Tongue (tissue), 2 donors: ENCODE results near the gene TMA7B. TPM values are rescaled to one million over a fixed set of nuclear protein-coding genes. Genes with fewer than 3 reads are reported as not detected.

Source experiments
- DNase-seq: peaks from one replicate; pipeline ENCODE4 v3.0.0-alpha.2; 2015
- total RNA-seq: library from RNA; depleted of rRNA; stranded (reverse); fragments of >200 nt; gene quantifications from one replicate; pipeline ENCODE4 v1.2.3, GENCODE V29; 2014

The TMA7B gene
- not detected for total RNA-seq

DNA sequence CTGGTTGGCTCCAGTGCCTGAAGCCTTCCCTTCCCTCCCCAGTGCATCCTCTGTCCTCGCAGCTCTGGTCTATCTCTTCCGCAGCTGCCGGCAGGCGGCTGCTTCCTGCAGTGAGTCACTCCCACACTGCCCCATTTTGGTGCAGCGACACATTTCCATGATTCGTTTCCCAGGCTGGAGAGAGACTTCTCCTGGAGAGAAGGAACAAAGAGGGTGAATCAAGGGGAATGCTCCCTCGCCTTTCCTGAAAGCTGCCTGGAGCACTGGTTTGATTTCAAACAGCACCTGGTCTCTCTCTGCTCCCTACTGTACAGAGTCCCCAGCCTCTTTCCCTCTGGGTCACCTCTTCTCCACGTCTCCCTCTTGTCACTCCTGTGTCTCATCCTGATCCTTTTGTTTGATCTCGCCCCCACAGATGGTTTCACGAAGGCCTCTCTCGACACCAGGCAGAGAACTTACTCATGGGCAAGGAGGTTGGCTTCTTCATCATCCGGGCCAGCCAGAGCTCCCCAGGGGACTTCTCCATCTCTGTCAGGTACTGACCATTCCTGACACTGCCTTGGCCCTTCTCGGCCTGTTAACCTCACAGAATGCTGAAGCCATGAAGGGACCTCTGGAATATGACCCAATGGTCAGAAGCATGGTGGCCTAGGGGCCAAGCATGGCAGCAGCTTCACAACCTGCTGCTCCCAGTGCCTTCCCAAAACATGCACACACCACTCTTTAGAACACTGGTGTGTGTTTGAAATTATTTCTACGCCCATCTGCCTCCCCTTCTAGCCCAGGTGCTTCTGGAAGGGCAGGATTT is at the start of gene TMA7B:
TMA7B (plus strand) TSS at position 758 of the 808 bp plus-strand sequence. CDS start 3,978 bp downstream, outside the sequence.
- DNase-seq = peak; percentile 56

DNA sequence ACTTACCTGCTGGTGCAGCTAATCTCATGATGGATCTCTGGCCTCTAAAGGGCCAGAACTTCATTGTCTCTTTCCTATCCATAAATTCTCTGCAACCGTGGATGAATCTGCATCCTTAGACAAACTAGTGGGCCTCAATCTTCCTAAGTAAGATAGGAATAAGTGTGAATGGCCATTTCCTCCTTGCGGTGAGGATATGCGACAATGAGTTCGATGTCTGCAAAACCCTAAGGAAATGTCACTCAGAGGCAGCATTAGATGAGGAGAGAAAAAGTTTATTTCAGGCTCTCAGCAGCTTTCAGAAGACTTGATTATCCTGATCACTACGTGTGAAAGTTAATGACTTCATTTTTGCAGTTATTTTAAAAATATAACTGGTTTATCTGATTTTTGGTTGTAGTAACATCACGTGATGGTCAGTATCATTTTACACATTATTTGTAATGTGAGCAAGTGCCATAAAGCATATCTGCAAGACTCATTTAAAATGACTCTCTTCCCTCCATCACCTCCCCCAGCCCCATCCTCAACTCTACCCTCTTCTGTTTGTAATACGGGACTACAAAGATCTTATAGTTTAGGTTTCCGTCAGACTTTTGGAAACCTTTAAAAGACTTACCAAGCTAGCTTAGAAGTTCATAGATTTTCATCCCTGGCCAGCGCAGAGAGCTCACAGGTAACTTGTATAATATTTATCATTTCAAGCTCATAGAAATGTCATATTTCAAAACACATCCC is 49.2 kb upstream of the TMA7B start:
- DNase-seq = no peak

DNA sequence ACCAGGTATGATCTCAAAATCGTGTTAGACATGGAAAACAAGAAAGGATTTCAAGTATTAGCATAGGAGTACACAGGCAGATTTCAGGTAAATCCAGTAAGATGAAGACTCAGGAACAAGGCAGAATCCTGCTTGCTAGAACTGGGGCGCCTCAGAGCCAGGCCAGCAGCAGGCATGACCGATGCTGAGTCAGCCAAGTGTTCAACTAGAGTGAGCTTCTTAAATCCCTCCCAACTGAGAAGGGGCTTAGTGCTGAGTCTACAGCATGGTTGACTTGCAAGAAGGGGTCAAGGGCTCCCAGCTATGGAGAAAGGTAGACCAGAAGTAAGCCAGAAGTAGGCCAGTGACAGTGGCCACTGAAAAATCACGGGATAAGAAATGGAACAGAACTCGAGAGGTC is 46.9 kb upstream of the TMA7B start:
- no peak for DNase-seq

DNA sequence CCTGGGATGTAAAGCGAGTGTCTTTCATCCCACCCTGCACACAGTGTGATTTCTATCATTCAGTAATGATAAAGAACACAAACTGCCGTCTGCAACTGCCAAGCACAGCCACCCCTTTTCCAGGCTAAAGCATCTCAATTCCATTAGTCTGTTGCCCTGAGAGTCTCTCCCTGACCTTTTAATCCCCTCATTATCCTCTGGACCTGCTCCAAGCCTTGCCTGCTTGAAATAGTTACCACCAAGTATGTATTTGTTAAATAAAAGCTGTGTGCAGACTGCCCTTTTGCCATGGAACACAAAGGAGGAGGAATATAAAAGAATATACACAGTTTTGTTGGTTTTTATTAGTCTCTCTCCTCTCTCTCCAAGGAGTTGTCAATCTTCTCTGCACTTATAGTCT is 46.3 kb upstream of the TMA7B start:
- DNase-seq = no peak

DNA sequence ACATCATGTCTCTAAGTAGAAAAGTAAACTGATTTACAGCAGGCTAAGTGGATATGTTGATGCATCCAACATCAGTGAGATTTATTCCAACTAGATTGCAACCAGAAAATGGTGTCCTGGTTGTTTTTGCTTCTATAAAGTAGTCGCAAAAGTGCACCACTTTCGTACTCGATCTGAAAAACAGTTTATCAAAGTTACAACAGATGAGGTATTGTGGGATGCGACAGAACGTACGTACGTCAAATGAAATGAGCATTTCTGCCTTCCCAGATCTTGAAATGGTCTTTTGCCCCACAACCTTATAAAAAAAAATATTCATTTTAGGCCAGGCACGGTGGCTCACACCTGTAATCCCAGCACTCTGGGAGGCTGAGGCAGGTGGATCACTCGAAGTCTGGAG is 45.6 kb upstream of the TMA7B start:
- no peak for DNase-seq

DNA sequence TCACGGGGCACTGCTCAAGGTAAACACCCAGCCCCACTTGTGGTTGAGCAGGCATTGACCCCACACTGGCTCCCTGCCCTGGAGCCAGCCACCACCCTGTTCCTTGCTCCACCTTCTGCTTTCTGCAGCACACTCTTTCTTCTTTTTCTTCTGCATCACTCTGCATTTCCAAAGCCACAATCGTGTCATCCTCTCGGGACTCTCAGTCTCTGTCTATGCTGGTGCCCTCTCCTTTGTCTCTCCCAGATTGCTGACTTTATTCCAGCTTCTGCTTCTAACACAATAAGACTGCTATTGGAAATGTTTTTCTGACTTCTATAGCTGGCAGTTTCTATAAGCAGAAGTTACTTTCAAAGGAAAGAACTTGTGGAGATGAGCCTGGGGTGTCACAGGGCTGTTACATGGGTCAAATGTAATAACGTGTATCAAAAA is 44.9 kb upstream of the TMA7B start:
- no peak for DNase-seq

DNA sequence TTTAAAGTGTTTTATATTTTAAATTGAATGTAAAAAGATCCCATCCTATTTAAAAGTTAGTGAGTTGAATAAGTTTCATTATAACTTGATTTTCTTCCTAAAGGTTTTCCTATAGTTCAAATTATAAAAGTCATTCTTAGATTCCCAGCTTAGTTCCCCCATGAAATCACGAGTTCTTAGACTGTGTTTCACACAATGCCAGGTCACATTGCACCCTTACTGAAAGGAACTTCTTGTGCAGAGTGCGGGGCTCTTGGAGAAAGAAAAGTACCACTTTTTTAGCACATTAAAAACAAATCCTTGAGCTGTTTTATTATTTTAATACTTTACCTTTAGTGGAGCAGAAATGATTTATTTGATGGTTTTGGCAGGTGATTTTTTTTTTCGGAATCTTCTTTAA is 43.7 kb upstream of the TMA7B start:
- no peak for DNase-seq

DNA sequence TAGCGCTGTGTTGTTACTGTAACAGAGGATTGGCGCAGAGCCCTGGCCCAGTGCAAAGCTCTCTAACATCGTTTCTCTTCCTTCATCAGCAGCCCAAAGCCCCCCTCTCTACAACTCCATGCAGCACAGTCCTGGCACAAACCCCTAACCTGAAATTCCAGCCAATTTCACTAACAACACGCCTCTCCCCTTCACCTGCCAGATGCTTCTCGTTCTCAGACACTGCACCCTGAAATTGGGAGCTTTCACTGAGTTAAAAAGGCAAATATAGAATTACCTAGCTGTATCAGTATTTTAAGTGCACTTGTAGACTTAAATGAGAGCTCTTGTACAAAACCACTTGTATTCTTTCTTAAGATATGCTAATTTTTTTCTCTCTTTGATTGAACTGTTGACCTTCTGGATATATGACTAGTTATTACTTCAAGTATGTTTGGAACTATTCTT is 43.0 kb upstream of the TMA7B start:
- peak; percentile 87 for DNase-seq

DNA sequence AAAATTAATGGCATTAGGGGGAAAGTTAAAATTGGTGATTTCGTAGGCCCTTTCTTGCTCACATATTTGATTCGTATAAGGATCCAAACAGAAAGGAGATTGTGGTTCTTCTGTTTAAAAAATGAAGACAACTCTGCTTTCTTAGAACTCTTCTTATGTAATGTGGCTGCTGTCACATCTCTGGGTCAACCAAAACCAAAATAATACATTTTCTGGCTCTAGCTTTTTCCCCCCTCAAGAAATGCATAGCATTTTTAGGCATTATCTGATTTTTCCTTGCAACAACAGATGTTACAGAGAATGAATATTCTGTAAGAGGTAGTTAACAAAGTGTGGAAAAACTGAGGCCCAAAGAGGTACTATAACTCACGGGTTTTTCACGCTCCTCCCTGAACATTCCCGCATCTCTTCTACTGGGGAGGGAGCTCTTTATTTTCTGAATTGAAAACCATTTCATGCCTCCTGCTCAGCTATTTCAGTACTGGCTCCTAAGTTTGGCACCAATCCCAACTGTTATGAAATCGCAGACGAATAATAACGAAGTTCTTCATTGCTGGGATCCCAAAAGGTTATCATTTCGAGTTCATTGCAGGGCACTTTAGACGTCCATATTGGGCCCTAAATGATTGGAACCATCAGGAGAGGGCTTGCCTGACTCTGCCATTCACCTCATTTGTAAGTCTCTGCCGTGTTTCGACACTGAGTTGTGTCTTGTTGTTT is 42.3 kb upstream of the TMA7B start:
- DNase-seq = peak; percentile 48

DNA sequence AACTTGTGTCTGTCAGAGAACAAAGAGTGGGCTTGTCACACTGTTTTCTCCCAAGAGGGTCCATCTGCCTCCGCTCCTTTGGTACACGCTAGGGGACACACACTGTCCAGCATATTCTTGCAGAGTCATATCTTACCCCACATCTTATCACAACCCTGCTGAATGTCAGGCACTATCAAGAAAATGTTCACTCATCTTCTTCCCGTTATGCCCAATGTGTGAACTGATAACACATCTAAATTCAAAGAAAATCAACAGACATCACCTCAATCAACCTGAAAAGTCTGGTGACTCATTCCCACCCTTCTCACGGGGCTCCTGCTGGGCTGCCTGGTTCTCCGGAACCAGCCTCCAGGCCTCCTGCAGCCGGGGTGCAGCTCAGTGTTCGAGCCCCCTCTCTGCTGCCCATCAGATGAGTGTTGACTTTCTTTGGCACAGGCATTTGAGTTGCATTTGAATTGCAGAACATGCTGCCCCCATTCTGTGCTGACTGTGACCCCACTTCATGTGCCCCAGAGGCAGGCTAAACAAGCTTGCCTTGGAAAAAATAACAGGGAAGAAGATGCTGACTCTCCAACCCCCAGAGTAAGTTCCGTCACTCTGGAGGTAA is 40.0 kb upstream of the TMA7B start:
- DNase-seq = no peak

DNA sequence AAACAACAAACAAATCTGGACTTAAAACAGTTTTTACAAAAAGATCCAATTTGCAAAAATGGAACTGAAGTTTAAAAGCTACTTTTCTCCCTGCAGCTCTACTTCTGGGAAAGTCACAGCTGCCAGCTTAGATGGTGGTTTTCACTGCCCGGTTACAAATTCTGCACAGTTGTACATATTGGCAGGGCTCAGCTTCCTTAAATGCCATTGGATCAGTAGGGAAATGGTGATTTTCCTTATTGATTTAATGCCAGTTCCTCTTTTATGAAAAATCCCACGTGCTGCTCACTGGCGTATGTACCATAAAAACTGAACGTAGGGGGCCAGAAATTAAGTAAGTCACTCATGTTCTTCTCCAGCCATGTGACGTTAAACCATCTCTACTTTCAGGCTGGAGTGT is 36.5 kb upstream of the TMA7B start:
- peak; percentile 81 for DNase-seq

DNA sequence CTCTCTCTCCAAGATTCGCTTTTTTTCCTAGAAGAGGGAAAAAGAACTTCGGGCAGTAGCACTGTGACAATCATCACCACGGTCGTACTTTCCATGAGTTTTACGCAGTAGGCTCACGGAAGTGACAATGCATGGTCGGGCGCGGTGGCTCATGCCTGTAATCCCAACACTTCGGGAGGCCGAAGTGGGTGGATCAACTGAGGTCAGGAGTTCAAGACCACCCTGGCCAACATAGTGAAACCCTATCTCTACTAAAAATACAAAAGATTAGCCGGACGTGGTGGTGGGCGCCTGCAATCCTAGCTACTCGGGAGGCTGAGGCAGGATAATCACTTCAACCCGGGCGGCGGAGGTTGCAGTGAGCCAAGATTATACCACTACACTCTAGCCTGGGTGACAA is 35.9 kb upstream of the TMA7B start:
- DNase-seq = no peak

DNA sequence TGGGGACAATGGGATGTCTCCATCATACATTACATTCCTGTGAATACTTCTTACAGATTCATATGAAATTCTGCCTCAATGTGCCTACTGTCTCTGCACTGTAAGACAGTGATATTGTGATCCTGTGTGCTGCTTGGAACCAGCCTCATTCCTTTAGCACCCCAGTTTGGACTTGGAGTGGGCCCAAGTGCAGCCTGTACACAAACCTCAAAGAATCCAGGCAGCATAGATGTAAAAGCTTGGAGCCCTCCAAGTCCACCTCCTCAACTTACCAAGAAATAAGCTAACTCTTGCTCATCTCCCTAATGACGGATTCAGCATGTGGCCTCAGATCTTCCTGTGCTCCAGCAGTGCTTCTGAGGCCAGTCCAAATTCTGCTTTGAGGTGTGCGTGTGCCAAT is 34.9 kb upstream of the TMA7B start:
- no peak for DNase-seq

DNA sequence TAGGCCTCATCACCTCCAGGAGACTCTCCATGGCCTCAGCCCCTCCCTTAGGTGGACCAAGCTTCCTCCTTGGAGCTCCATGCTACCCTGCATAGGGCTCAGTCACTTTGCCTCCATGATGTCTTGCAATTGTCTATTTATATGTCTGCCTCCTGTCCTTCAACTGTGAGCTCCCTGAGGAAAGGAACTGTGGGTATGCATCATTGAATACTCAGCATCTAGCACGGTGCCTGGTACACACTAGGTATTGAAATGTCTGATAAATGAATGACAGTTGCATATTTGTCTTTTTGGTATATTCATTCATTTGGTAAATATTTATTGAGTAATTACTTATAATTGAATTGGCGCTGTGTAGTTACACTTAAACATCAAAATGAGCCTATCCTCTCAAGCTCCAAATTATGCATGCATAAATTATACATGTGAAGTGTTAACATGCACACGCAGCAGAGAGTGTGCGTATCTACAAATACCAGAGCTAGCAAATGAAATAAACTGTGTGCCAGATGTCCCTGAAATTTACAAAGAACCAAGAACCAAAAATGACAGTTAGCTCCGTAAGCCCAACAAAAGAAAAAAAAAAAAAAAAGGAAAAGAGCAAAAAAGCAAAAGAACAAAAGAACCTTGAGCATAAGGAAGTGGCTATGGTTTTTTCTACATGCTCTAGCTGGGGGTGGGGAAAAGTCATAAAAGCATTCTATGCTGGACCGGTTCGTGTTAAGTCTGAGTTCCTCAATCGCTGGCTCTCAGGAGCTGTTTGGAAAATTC is 34.1 kb upstream of the TMA7B start:
- DNase-seq = no peak

DNA sequence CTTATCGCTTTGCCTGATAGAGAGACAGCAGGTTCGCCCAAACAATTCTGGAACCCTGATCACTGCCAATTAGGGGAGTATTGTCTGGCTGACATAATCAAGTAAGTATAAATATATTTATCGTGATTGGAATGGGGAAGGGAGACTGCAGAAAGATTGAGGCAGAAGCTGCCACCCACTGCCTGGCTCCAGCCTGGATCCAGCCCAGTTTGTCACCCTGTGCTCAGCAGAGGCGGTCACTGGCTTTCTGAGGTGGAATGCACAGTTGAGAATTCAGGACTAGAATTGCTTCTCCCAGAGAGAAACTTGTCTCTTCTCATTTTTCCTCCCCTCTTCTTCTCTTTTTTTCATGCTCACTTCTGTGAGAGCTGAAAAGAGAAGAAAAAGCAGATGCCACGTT is 33.4 kb upstream of the TMA7B start:
- no peak for DNase-seq

DNA sequence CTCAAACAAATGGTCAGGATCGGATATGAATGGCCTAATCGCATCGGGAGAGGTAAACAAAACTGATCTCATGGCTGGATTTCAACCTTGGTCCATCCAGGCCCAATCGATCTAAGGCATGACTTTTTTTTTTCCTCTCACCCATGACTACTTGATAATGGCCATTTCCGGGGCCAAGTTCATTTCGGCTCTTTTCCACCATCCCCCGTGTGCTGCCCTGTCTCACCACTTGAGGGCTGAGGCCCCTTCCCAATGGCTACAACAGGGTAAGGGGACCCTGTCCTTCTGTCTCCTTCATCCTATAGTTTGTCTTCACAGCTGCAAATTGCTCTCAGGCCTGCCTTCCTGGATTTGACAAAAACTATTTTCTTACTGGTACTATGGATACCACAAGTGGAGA is 32.7 kb upstream of the TMA7B start:
- DNase-seq = no peak

DNA sequence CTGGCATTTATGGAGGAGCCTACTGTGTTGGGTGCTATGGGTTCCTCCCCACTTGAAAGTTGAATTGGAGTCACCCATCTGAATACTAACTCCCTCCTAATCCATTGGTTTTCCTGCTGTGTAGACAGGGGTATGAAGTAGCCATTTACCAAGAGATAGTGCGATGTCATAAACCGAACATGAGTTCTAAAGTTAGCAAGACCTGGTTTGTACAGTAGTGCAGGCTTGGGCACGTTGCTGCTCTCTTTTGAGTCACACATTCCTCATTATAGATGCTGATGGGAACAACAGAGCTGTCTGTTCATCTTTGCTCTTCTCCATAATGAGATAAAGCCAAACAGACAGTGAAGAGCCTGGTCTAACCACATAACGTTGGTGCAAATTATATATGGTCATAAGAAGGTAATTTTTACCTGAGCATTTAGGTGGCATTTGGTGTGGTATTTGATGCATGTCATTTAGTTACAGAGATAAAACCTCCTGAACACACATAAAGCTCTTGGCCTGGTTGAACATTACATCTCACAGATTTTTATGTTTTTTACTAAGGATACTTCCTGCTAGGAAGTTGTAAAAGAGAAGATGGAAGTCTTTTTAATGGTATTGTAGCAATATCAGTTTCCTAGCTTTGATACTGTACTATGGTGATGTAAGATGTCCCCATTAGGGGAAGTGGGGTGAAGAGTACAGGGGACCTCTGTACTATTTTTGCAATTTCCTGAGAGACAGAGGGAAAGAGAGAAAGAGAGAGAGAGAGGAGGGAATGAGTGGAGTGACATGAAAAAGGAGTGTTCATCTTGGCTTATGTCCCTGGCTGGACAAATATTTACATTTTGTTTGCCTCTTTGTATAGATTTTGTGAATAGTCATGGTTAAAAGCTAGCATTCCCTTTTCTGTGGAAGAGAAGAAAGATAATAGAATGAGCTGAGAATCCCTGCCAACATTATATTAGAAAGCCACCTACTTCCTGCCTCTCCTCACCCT is 31.4 kb upstream of the TMA7B start:
- DNase-seq = no peak

DNA sequence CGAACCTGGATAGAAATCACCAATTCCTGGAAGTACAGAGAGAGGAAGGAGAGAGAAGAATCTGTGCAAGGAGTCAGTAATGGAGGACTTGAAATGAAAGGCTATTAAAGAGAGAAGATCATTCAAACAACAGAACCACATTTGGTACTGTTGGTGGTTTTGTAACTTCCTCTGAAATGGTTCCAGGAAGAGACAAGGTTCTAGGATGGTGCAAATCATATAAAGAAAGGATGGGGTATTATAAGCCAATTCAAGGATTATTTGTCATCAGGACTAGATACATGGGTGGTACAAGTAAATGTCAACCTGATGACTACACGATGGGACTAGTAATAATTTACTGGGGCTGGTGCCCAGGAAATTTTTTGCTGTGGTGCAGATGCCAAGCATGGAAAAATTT is 28.9 kb upstream of the TMA7B start:
- DNase-seq = no peak

DNA sequence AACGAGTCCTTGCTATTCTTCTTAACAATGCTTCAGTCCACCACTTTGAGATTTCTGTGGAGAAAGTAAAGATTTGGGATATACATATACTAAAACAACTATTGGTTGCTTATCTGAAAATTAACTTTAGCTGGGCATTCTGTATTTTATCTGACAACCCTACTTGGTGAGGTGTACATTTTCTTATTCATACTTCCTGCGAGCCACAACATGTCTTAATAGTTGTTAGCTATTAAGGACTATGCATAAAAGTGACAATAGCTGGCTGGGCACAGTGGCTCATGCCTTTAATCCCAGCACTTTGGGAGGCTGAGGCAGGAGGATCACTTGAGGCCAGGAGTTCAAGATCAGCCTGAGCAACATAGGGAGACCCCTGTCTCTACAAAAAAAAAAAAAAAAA is 28.0 kb upstream of the TMA7B start:
- DNase-seq = no peak

DNA sequence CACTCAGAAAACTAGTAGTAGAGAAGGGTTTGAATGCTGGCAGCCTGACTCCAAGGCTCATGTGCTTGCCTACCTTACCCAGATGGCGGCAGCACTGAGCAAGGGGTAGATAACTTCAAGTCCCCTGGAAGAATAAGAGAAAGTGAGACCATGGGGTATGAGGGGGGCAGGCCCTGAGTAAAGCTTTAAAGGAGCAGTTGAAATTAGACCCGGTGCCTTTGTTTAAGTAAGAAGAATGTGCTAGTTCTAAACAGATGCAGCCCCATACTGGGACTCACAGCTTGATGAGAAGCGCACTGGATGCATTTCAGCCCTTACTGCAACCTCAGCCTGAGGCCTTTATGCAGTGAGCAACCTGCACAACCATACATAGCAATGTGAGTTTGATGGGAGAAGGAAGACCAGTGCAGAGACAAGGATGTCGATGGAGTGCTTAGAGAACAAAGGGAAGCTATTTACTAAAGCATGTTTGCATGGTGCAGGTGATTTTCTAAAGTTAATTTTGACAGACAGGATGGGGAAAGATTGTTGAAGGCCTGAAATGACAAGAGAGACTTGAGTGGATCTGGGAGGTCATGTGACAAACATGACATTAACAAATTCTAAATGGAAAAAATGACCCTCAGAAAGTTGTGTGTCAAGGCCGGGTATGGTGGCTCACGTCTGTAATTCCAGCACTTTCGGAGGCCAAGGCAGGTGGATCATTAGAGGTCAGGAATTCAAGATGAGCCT is 27.1 kb upstream of the TMA7B start:
- no peak for DNase-seq
